Measurements from ENCODE around the gene DDRGK1. TPM values are rescaled to one million over a fixed set of nuclear protein-coding genes. Genes with fewer than 3 reads are reported as not detected.

The DDRGK1 gene
- total and polyA plus RNA-seq, 2 donors from 2014 or later = 81.8 to 92.5 TPM

- DNase-seq (no peak), FAIRE-seq (no peak)
- H3K9ac ChIP-seq (ENCODE audit: low read length in 3 of 3) = no peak overlapping the region
- peaks cover 0 to 17% (median 0%) of the 10 kb centered on the region in 3 donors for H3K36me3 ChIP-seq (ENCODE audit: control insufficient read depth in 2 of 3, insufficient read depth in 3 of 3, low read length in 3 of 3)
- TF ChIP-seq, protein P1, sequence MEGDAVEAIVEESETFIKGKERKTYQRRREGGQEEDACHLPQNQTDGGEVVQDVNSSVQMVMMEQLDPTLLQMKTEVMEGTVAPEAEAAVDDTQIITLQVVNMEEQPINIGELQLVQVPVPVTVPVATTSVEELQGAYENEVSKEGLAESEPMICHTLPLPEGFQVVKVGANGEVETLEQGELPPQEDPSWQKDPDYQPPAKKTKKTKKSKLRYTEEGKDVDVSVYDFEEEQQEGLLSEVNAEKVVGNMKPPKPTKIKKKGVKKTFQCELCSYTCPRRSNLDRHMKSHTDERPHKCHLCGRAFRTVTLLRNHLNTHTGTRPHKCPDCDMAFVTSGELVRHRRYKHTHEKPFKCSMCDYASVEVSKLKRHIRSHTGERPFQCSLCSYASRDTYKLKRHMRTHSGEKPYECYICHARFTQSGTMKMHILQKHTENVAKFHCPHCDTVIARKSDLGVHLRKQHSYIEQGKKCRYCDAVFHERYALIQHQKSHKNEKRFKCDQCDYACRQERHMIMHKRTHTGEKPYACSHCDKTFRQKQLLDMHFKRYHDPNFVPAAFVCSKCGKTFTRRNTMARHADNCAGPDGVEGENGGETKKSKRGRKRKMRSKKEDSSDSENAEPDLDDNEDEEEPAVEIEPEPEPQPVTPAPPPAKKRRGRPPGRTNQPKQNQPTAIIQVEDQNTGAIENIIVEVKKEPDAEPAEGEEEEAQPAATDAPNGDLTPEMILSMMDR (IDR thresholded peaks at IDR 0.05; ENCODE audit: borderline replicate concordance, extremely low read depth, insufficient read depth) = no peak
- no peak overlapping the region for H3K4me3 ChIP-seq (ENCODE audit: low read length in 3 of 3)
- intact Hi-C loops (cut with DNase I) = no loop called here
- H3K27me3 ChIP-seq (ENCODE audit: control insufficient read depth, insufficient read depth, low read length) = no peaks in the 10 kb centered on the region
- H3K9me3 ChIP-seq (ENCODE audit: control insufficient read depth in 2 of 3, insufficient read depth in 1 of 3, low read length in 3 of 3) = no peaks in the 10 kb centered on the region
- H3K27ac ChIP-seq (ENCODE audit: low read depth in 2 of 2, low read length in 2 of 2) = no peak overlapping the region
- no peaks in the 10 kb centered on the region for H3K4me1 ChIP-seq (ENCODE audit: control insufficient read depth in 2 of 3, insufficient read depth in 2 of 3, low read depth in 1 of 3, low read length in 3 of 3)
These were observed 21.6 kb upstream of the DDRGK1 start for GRCh38 chr20:3226093-3226492.

- Histone ChIP-seq H3K27me3 (ENCODE audit: control insufficient read depth, insufficient read depth, low read length) (no peaks in the 10 kb centered on the region), H3K36me3 (ENCODE audit: control insufficient read depth in 2 of 3, insufficient read depth in 3 of 3, low read length in 3 of 3) (peaks cover 0 to 18% (median 0%) of the 10 kb centered on the region in 3 donors), H3K27ac (ENCODE audit: low read depth in 2 of 2, low read length in 2 of 2) (no peak overlapping the region), H3K9ac (ENCODE audit: low read length in 3 of 3) (no peak overlapping the region), H3K4me1 (ENCODE audit: control insufficient read depth in 2 of 3, insufficient read depth in 2 of 3, low read depth in 1 of 3, low read length in 3 of 3) (no peaks in the 10 kb centered on the region), H3K9me3 (ENCODE audit: control insufficient read depth in 2 of 3, insufficient read depth in 1 of 3, low read length in 3 of 3) (no peaks in the 10 kb centered on the region), H3K4me3 (ENCODE audit: low read length in 3 of 3) (no peak overlapping the region)
- DNase-seq = no peak
- TF ChIP-seq, protein P1 (IDR thresholded peaks at IDR 0.05; ENCODE audit: borderline replicate concordance, extremely low read depth, insufficient read depth) = no peak
- FAIRE-seq = no peak
- intact Hi-C loops (cut with DNase I) = no loop called here
These were observed 20.4 kb upstream of the DDRGK1 start for GRCh38 chr20:3224681-3225421.

DNA sequence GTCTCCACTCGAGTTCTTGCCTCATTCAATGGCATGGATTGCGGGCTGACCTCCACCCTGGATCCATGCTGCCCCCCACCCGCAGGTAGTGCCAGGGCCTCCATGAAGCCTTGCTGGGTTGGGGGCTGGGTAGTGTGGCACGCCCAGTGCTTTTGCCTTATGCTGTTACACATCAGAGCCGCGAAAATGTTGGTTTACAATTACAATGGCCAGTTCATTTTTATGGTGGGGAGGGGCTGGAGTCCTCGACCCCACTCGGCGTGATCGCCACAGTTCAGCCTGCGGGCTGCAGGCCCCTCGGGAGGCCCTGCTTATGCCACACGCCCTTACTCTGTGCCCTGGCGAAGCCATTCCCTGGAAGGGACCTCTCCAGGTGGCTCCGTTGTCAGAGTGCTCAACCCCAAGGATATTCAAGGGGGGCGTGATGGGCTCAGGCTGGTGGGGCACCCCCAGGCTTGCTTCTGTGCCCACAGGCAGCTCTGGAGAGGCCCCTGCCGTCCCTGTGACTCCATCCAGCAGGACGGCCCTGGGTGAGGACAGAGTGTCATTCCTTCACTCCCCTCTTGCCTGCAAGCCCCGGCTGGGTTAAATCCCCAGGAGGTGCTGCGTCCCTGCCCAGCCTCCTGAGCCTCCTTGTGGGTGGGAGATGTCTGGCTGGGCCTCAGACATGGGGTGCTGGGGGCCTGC lies 19.7 kb upstream of the DDRGK1 start:
- FAIRE-seq = no peak
- no peak overlapping the region for H3K9ac ChIP-seq (ENCODE audit: low read length in 3 of 3)
- TF ChIP-seq, protein P1 (IDR thresholded peaks at IDR 0.05; ENCODE audit: borderline replicate concordance, extremely low read depth, insufficient read depth) = no peak
- no peak overlapping the region for H3K4me3 ChIP-seq (ENCODE audit: low read length in 3 of 3)
- peaks cover 0 to 18% (median 0%) of the 10 kb centered on the region in 3 donors for H3K36me3 ChIP-seq (ENCODE audit: control insufficient read depth in 2 of 3, insufficient read depth in 3 of 3, low read length in 3 of 3)
- H3K27me3 ChIP-seq (ENCODE audit: control insufficient read depth, insufficient read depth, low read length) = no peaks in the 10 kb centered on the region
- H3K27ac ChIP-seq (ENCODE audit: low read depth in 2 of 2, low read length in 2 of 2) = no peak overlapping the region
- intact Hi-C loops (cut with DNase I) = no loop called here
- no peak for DNase-seq
- no peaks in the 10 kb centered on the region for H3K9me3 ChIP-seq (ENCODE audit: control insufficient read depth in 2 of 3, insufficient read depth in 1 of 3, low read length in 3 of 3)
- H3K4me1 ChIP-seq (ENCODE audit: control insufficient read depth in 2 of 3, insufficient read depth in 2 of 3, low read depth in 1 of 3, low read length in 3 of 3) = no peaks in the 10 kb centered on the region

All from kidney (tissue), 14 donors.